Transverse colon (tissue), 4 donors: Measurements from ENCODE around the gene ANTKMT.
A peak's percentile ranks its signal among the peaks of the same experiment; 100 is the strongest.
"Not testable (repeated sequence)": the region's sequence is repeated elsewhere in the genome, so short reads cannot be mapped to it uniquely, and the experiment has no call there.

ENCODE experiments used
- CTCF ChIP-seq, 5 experiments: fragments of 200-600 bp in 3 of 5; fragments of 450-650 bp in 2 of 5; sonication (generic) in 3 of 5; IDR thresholded peaks; 1 replicate in 2 of 5; 2 replicates in 3 of 5; pipeline ENCODE4 v1.5.1; 2016 to 2017; ENCODE audit warnings: antibody characterized with exemption in 5 of 5, inconsistent platforms in 3 of 5, mild to moderate bottlenecking in 2 of 5, moderate library complexity in 1 of 5
- EP300 ChIP-seq: sonication (generic); formaldehyde crosslinking; IDR thresholded peaks from one replicate; pipeline ENCODE4 v1.6.1; 2017; ENCODE audit warnings: antibody characterized with exemption, low read depth
- POLR2A ChIP-seq: fragments of 450-650 bp; IDR thresholded peaks from one replicate; pipeline ENCODE4 v1.6.1; 2016; ENCODE audit warnings: antibody characterized with exemption, mild to moderate bottlenecking, moderate library complexity
- POLR2AphosphoS5 ChIP-seq, 3 donors: sonication (generic); formaldehyde crosslinking; IDR thresholded peaks; one replicate each; pipeline ENCODE4 v1.6.1; 2016; ENCODE audit warnings: antibody characterized with exemption in 3 of 3

GRCh38 chr16:712740-713250, 8.2 kb upstream of the ANTKMT start:
- peak; percentile 21 to 47 (median 27) for TF ChIP-seq CTCF (IDR thresholded peaks at IDR 0.05)
- not testable (repeated sequence) for TF ChIP-seq POLR2A; POLR2AphosphoS5 (IDR thresholded peaks at IDR 0.05); EP300
